Right kidney (tissue), 1 donor: ENCODE results near the gene CDC5L.

Experiments
- DNase-seq: peaks from one replicate; pipeline ENCODE4 v3.0.0-alpha.2; 2016

CDC5L gene

DNA sequence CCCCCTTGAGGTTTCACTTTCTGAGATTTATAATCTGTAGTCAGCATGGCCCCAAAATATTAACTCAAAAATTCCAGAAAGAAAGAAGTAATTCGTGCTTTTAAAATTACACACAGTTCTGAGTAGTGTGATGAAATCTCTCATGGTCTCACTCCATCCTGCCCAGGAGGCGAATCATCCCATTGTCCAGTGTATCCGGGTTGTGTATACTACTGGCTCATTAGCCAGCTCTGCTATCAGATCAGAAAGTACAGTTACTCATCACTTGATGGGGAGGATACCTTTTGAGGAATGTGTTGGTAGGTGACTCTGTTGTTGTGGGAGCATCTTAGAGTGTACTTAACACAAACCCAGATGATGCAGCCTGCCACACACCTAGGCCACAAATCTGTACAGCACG lies 65.2 kb downstream of the CDC5L start:
- DNase-seq = no peak

DNA sequence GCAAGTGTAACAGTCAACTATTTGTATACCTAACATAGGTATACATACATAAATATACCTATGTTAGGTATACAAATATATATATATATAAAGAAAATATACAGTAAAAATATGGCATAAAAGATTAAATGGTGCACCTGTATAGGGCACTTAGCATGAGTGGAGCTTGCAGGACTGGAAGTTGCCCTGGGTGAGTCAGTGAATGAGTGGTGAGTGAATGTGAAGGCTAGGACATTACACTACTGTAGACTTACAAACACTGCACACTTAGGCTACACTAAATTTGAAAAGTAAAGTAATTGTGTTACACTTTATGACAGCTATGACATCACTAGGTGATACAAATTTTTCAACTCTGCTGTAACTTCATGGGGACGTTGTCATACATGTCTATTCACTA lies 65.6 kb downstream of the CDC5L start:
- DNase-seq = no peak

DNA sequence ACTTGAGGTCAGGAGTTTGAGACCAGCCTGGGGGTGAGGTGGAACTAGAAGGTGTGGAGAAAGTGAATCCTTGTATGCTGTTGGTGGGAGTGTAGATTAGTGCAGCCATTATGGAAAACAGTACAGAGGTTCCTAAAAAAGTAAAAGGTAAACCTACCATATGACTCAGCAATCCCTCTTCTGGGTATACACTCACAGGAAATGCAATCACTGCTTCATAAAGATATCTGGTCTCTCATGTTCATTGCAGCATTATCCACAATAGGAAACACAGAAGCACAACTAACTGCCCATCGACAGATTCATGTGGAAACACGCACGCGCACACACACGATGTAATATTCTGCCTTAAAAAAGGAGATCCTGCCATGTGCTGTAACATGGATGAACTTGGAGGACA lies 66.7 kb downstream of the CDC5L start:
- no peak for DNase-seq

DNA sequence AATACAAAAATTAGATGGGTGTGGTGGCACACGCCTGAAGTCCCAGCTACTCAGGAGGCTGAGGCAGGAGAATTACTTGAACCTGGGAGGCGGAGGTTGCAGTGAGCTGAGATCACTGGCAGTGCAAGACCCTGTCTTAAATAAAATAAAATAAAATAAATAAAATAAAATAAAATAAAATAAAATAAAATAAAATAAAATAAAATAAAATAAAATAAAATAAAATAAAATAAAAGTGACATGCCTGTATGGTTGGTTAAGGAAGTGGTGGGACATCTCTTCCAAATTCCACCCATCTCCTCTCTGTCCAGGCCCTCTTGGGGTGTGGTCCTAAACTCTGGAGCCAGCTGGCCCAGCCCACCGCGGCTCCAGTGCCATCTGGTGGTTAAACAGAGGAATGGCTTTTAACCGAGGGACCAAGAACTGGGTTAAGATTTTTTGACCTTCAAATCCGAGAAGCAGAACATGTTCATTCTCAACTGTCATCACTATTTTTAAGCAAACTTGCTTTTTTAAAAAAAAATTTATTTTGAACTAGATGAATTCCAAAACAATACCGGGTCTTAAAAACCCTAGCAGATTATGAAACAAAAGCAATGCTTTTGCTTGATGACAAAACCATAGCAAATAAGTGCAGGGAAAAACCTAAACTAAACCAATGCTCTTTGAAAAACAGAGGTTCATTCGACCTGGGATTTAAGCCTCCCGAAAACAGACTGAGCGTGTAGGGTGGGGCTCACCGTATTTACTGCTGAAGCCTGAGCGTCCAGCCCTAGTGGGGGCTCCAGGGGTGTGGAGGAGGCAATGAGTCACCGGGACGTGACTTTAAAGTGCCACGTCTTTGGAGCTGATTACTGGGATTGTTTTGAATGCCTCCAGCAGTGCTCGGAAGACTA lies 68.8 kb downstream of the CDC5L start:
- DNase-seq = no peak

DNA sequence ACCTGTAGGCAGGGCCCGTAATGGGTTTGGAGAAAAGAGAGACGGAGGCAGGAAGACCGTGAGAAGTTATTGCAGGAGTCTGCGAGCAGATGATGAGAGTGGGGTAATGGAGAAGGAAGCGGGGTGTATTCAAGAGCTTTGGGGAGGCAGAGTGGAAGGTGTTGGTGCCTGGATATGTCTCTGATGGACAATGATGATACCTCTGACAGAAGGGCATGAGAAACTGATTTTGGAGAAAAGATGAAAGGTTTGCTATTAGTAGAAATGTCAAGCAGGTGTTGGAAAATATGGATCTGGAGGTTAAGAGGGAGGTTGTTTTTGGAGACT lies 69.4 kb downstream of the CDC5L start:
- no peak for DNase-seq

DNA sequence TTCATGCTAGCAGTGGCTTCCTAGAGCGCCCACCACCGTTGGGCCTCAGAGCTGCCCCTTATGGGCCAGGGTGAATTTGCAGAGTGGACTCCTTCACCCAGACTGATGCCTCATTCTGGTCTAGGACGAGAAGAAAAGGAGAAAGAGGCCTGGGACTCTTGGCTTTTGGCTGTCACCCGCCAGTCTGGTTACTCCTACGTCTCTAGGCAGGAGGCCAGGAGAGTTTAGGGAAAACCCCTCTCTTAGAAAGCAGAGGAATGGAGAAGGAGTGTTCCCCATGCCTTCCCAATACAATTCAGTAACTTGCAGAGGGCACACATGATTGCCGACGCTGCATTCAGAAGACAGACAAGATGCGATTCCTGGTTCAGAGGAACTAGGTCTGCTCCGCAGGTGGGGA lies 70.1 kb downstream of the CDC5L start:
- no peak for DNase-seq

DNA sequence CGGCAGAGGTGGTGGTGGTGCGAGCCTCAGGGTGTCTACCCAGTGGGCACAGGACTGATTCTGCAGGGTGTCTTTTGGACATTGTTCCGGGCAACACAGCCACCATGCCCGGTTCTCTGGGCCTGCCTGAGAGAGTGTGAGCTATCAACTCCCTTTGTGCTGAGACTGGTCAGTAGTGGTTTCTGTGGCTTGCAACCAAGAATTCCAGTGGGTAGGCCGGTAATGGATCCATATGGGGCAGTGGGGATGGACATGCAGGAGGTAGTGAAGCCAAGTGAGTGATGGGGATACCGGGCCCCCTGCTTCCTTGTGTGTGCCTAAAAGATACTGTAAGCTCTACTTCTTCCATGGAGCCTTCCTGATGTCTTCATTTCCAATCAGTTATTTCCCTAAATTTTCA lies 71.0 kb downstream of the CDC5L start:
- DNase-seq = no peak

DNA sequence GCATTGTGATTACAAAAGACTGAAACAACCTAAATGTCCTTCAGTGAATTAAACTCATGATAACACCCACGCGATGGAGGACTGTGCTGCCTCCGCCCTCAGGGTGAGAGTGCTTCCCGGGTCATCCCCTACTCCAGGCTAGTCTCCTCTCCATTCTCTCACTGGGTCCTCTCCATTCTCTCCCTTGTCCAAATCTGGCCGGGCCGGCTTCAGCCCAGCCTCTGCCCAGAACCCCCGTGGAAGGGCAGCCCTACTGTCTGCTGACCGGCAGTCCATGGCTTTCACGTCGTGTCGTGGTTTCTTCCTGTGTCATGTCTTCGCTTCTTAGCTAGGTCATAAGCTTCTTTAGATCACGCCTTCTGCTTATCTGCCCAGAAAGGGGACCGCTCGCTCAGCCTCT lies 74.8 kb downstream of the CDC5L start:
- DNase-seq = no peak

DNA sequence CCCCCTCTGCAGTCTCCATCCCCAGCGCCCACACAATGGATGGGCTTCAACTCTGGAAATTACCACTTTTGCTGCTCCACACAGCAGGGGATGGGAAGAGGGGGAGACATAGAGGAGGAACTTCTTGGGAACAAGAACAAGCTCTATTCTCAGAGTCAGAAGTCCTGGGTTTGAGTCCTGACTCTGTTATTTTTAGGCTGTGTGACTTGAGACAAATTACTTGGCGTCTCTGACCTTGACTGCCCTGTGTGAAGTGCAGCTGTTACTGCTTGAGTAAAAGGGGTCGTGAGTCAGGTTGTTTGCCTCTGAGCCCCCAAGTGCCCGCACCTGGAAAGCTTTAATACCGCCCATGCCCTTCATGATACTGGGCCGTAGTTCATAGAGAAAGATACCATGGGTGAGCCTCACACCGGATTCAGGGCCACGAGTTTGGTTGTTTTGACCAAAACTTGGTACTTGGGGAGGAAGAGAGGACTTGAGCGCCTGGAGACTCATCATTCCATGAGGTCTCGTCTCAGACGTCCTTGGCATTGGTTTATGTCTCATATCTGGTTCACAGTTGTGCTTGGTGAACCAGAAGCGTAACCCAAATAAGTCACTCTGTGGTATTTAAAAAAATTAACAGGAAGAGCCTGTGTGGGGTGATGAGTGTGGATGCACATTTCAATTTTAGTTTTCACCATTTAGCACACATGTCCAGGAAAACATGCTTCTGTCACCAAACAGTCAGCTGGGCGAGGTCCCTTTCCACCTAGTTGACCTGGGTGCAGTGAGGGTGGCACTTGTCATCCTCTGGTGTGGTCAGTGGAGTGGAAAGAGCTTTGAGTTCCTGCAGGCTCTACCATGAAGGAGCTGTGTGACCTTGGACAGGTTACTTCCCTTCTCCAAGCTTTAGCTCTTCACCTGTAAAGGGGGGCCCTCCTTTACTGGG lies 75.6 kb downstream of the CDC5L start:
- DNase-seq = no peak

DNA sequence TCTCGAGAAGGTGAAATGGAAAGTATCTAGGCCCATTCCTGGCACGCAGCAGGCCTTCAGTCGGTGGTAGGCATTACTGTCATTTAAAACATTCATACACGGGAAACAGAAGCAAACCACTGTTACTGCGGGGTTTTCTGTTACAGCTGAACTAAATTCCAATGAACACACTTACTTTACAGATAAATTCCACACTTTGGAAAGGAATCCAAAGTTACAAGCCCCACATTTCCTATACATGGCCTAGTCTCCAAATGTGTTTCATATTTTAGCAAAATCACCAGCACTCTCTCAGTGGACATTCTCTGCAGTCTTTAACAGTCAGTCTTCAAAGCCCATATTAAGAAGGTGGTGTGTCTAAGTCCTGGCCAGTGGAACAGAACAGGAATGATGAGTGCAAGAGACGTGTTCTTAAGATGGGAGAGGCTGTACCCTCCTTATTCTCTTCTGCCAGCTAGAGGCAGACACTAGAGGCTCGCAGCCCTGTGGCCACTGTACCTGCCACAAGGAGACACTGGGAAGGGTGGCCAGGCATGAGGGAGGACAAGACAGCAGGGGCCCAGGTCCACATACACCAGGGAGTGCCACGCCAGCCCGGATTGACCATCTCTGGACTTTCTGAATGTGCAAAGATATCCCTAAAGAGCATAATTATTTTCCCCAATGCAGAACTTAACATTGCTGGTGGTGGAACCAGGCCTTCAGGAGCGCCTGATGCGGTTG lies 76.4 kb downstream of the CDC5L start:
- no peak for DNase-seq

DNA sequence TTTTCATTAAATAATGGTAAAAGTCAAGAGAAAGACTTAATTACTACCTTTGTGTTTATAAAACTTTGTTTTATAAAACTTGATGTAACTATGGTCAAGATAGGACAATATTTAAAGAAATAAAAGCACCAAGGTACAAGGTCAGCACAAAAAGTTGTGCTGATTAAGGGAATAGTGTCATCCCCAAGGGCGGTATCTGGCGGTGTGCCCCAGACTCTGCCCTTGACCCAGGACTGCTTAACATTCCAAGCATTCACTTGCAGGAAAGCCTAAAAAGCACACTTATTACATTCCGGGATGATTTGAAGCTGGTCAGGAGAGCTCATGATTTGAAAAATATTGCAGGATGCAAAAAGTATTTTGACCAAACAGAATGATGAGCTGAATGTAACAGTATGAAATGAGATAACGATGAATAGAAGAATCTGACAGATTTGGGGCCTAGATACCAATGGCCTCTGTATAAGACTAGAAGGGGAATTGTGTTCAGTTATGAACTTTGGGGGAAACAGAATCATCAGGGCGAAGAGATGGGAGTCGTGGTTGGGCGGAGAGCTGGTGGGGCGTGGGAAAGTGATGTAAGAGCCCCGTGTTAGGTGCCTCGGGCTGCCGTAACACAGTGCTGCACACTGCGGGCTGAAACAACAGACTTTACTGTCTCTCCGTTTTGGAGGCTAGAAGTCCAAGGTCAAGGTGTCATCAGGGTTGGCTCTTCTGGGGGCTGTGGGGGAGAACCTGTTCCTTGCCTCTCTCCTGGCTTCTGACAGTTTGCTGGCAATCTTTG lies 77.2 kb downstream of the CDC5L start:
- DNase-seq = no peak

DNA sequence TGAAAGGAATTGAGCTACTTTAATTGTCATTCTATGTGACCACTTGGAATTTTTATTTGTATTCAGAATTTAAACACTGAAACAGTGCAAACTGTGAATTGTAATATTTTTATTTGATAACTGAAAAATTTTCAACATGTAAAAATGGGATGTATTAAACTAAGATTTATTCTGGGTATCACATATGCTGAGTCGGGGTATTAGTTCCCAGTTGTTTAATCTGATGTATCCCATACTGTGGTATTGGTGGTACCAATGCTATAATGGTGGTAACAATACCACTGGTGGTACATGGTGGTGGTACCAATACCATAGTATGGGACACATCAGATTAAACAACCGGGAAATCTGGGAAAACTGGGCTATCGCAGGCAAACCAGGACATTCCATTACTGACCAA lies 79.4 kb downstream of the CDC5L start:
- DNase-seq = no peak

DNA sequence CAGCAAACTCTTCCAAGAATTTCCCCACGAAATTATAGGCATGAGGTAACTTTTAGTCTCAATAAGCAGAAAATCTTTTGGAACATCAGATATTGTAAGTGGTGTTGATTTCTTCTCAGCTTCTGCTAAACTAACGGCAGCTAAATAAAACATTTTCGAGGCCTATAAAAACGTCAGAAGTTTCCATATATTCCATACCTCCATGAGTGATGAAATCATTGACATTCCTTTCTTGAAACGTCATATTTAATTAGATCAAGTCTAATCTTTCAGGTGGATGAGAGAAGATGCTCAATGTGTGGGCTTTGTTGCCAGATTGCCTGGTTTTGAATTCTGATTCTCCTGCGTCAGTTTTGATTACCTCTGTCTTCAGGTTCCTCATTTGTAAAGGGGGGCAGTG lies 81.3 kb downstream of the CDC5L start:
- DNase-seq = no peak

DNA sequence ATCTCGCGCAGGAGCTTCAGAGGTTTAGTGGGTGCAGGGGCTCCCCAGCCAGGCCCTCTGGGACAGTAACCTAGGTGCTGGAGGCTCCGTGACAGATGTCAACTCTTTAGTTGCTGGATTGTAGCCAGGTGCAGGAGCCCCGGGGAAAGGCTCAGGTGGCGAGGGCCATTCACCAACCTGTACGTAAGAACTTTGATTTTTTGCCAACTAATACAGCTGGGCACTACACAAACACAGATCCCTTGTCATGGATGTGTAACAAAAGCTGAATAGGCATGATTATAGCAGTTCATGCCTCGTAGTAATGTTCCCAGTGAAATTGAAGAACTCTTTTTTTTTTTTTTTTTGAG lies 82.6 kb downstream of the CDC5L start:
- DNase-seq = no peak

DNA sequence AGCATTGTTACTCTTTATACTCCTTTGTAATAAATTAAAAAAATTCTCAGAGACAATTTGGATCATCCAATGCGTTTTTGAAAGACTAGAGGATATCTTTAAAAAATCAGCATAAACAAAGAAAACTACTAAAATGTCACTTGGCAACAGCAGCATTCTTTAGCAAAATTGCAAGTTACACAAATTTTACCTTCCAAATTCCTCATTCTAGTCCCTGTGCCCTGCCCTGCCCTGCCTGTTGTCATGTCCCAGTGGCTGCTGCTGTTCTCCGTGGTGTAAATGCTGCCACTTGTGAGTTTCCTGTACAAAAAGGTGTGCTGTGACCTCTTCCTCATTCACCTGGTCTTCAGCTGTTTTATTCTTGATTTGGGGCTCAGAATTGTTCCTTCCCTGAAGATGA lies 83.2 kb downstream of the CDC5L start:
- DNase-seq = no peak

DNA sequence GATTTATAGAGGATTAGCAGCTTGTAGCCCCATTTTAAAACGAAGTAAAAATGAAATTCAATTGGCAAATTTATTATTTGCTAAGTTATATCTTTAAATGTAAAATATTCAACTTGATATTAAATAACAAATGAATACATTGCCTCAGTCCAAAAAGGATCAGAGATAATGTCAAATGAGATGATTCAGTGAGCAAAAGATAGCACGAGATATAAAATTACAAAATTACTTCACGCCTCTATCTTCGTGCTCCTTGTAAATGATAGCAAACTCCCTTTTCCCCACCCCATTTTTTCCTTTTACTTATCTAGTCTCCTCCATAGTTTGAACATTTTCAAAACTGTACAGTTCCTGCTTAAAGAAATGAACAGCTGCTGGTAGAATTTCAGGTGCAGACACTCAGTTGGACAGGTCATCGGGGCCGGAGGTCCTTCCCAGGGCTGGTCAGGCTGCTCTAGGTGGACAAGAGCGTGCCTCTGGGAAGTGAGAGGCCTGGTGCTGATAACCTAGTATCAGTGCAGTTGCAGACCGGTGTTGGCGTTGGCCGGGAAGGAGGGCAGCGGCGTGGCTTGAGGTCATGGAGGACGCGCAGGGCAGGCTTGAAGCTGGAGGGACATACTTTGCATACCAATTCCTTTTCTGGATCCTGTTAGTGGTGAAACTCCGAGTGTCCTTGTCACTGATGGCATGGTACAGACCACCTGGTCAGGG lies 83.9 kb downstream of the CDC5L start:
- DNase-seq = no peak

DNA sequence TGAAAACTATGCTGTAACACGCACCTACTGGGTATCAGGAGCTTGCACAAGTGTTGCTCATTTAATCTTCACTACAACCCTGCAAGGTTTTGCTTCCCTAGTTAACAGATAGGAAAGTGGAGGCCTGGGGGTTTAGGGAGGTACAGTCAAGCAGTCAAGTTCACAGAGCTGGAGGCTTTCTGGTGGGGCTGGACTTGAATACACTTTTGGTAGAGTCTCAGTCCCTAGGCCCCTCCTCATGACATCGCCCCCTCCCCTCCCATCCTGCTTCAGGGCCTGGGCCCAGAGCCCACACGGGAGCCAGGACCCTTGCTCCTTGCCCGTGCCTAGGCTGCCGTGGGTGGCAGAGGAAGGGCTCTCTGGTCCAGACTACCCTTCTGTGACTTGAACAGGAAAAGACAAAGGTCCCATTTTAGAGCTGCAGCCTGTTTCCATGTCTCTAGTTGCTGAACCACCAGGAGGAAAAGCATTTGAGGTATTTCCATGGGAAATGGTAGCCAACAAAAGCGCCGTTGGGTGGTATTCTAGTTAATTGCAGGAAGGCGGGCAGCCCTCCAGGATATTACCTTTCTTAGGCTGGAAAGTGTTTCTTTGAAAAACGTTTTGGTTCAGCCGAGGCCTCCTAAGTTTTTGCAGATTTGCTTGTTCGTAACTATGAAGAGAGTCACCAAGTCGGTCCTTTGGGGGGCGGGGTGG lies 84.9 kb downstream of the CDC5L start:
- DNase-seq = no peak

DNA sequence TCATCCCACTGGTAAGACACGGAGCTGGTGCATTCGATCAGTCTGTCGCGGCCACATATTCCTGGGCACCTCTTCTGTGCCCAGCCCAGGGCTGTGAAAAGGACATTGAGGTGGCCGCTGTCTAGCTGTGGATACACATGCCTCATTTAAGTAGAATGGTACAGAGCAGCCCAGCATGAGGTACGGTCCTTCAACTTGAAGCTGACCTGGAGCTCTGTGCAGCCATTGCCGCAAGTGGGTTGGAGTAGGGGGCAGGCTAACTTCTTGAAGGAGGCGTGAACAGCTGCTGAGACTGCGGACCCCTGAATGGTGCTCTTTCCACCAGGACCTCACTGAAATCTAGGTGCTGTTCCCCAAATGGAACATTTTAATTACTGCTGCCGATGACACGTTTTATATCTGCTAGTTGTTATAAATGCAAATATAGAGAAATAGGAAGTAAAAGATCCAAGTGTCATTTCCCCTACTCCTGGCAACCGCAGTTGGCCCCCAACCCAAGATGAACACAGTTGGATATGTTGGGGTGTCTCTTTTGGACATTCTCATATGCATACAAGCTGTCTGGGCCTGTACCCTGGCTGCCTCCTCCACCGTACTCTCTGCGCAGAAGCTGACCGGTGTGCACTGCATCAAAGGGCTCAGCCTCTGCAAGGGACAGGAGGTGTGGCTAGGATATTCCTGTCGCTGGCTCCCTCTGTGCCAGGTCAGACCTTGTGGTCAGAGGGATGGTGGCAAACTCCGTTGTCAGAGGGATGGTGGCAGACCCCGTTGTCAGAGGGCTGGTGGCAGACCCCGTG lies 86.1 kb downstream of the CDC5L start:
- DNase-seq = no peak

DNA sequence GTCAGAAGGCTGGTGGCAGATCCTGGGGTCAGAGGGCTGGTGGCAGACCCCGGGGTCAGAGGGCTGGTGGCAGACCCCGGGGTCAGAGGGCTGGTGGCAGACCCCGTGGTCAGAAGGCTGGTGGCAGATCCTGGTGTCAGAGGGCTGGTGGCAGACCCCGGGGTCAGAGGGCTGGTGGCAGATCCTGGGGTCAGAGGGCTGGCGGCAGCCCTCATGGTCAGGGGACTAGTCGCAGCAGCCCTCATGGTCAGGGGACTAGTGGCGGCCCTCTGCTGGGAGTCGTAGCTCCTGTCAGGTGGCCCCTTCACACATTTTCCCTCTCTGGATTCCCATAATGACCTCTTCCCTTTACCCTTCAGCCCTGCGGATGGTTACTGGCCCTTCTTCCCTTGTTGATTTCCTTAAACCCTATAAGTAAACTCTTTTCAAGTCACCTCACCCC lies 86.7 kb downstream of the CDC5L start:
- no peak for DNase-seq

DNA sequence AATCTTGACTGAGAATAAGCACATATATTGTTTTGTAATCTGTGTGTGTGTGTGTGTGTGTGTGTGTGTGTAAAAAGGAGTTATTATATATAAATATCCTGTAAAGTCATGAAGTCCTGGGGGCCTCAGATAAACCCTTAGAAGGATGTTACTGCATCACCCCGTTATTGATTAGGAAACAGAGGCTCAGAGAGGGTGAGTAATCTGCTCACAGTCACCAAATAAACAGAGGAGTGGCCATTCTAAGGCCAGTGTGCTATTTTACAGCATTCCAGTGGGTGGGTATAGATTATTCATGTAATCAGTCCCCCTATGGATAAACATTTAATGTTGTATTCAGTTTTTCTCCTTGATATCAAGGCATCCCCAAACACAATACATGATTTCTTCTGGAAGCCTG lies 87.1 kb downstream of the CDC5L start:
- no peak for DNase-seq
